GM18508 (cell line): Measurements from ENCODE around the gene HCRTR1.

Experiments used
- ATAC-seq: cut with Tn5 transposase; IDR thresholded peaks from one replicate; pipeline ENCODE4 v1.9.1; 2021; ENCODE audit warnings: moderate number of reproducible peaks; ENCODE audit not compliant: insufficient read depth, unreplicated experiment

HCRTR1 gene

GRCh38 chr1:31617218-31617915 is at the start of gene HCRTR1:
HCRTR1 (plus strand) TSS chr1:31617689; CDS start chr1:31619193, 1,504 bp downstream.
- no peak for ATAC-seq

GRCh38 chr1:31567956-31568570 is 49.4 kb upstream of the HCRTR1 start:
- ATAC-seq: no peak

GRCh38 chr1:31568895-31569595 is 48.4 kb upstream of the HCRTR1 start:
- no peak for ATAC-seq

- ATAC-seq: no peak
These were observed 47.8 kb upstream of the HCRTR1 start for GRCh38 chr1:31569596-31570173.

- ATAC-seq: no peak
These were observed 47.3 kb upstream of the HCRTR1 start for GRCh38 chr1:31570228-31570627.

- ATAC-seq: no peak
These were observed 46.6 kb upstream of the HCRTR1 start for GRCh38 chr1:31570906-31571305.

- no peak for ATAC-seq
These were observed 45.9 kb upstream of the HCRTR1 start for GRCh38 chr1:31571340-31572295.

GRCh38 chr1:31572323-31573104 is 45.0 kb upstream of the HCRTR1 start:
- no peak for ATAC-seq

- no peak for ATAC-seq
These were observed 44.2 kb upstream of the HCRTR1 start for GRCh38 chr1:31573261-31573660.

GRCh38 chr1:31574749-31575368 is 42.6 kb upstream of the HCRTR1 start:
- ATAC-seq: no peak

- ATAC-seq: no peak
These were observed 41.9 kb upstream of the HCRTR1 start for GRCh38 chr1:31575369-31576140.

GRCh38 chr1:31576201-31576669 is 41.3 kb upstream of the HCRTR1 start, which contains the start of gene TINAGL1:
TINAGL1 (plus strand) TSS chr1:31576515; CDS start chr1:31577149, 634 bp downstream.
- ATAC-seq: no peak

GRCh38 chr1:31576743-31577455 is 40.6 kb upstream of the HCRTR1 start:
- no peak for ATAC-seq

GRCh38 chr1:31577515-31578192 is 39.8 kb upstream of the HCRTR1 start:
- no peak for ATAC-seq

- ATAC-seq: no peak
These were observed 38.1 kb upstream of the HCRTR1 start for GRCh38 chr1:31579374-31579773.

GRCh38 chr1:31580513-31580870 is 37.0 kb upstream of the HCRTR1 start:
- no peak for ATAC-seq
